Natural killer cell (primary cell): ENCODE results near the gene SIK3. TPM values are rescaled to one million over a fixed set of nuclear protein-coding genes. Genes with fewer than 3 reads are reported as not detected.

ENCODE experiments used
- ATAC-seq, 3 donors: fragments of 150-1000 bp in 2 of 3; fragments of 200-7000 bp in 1 of 3; cut with Tn5 transposase; 1 replicate in 1 of 3; 2 replicates in 2 of 3; pipeline ENCODE4 v1.10.0; 2021; ENCODE audit warnings: mild to moderate bottlenecking in 2 of 3, moderate library complexity in 2 of 3
- DNase-seq, 2 donors: peaks; one replicate each; pipeline versions ENCODE4 v3.0.0 to v3.0.0-alpha.2; 2013 to 2021; ENCODE audit warnings: mixed read lengths in 1 of 2
- H3K27ac ChIP-seq: one replicate; pipeline ENCODE4 v1.5.1; 2013; ENCODE audit warnings: mild to moderate bottlenecking, low read length
- H3K27me3 ChIP-seq: one replicate; pipeline ENCODE4 v1.6.1; 2013; ENCODE audit warnings: low read length; ENCODE audit not compliant: control insufficient read depth, insufficient read depth
- H3K36me3 ChIP-seq: one replicate; pipeline ENCODE4 v1.6.1; 2013; ENCODE audit warnings: low read length; ENCODE audit not compliant: control insufficient read depth, insufficient read depth
- H3K4me1 ChIP-seq: one replicate; pipeline ENCODE4 v1.6.1; 2013; ENCODE audit warnings: low read length; ENCODE audit not compliant: control insufficient read depth, insufficient read depth
- H3K4me3 ChIP-seq: one replicate; pipeline ENCODE4 v1.5.1; 2013; ENCODE audit warnings: low read length
- H3K9me3 ChIP-seq: one replicate; pipeline ENCODE4 v1.6.1; 2013; ENCODE audit warnings: low read length; ENCODE audit not compliant: control insufficient read depth, insufficient read depth
- H3K27ac Mint-ChIP-seq, 2 donors: one replicate each; pipeline ENCODE4 v1.8.0; 2022; ENCODE audit warnings: mild to moderate bottlenecking in 2 of 2, mixed read lengths in 2 of 2, moderate library complexity in 1 of 2
- H3K27me3 Mint-ChIP-seq, 2 donors: one replicate each; pipeline ENCODE4 v1.8.0; 2022; ENCODE audit warnings: low read depth in 2 of 2, mixed read lengths in 2 of 2
- H3K36me3 Mint-ChIP-seq: one replicate; pipeline ENCODE4 v1.8.0; 2022; ENCODE audit warnings: mixed read lengths
- H3K4me1 Mint-ChIP-seq, 2 donors: one replicate each; pipeline ENCODE4 v1.8.0; 2022; ENCODE audit warnings: mixed read lengths in 2 of 2
- H3K4me3 Mint-ChIP-seq: one replicate; pipeline ENCODE4 v1.8.0; 2022; ENCODE audit warnings: mild to moderate bottlenecking, moderate library complexity, mixed read lengths
- H3K9me3 Mint-ChIP-seq, 2 donors: one replicate each; pipeline ENCODE4 v1.8.0; 2022; ENCODE audit warnings: mixed read lengths in 2 of 2
- WGBS: methylation state at CpG from one replicate; pipeline ENCODE4 v1.1.7; 2013; ENCODE audit warnings: missing lambda C conversion rate; ENCODE audit not compliant: insufficient coverage; 5-methylcytosine and 5-hydroxymethylcytosine counted together
- intact Hi-C: fragments of 100-400 bp; cut with micrococcal nuclease; formaldehyde crosslinking; loops from one replicate; pipeline ENCODE4 v1.14.2; 2022
- total RNA-seq, 4 donors: library from RNA; stranded (reverse); fragments of 120-200 nt in 1 of 4; gene quantifications; one replicate each; pipeline versions ENCODE4 v1.2.3 to v1.2.4, GENCODE V29; 2013 to 2022
- TF ChIP-seq, protein P1 (sequence below): fragments of 200-600 bp; IDR thresholded peaks from one replicate; pipeline ENCODE4 v1.8.0; 2022; ENCODE audit warnings: antibody characterized with exemption

SIK3 gene
- total RNA-seq, 3 donors from 2014 or later (not counting 1 experiment from before 2014, with no cell fraction given) = 71.6 to 120 (median 119) TPM

DNA sequence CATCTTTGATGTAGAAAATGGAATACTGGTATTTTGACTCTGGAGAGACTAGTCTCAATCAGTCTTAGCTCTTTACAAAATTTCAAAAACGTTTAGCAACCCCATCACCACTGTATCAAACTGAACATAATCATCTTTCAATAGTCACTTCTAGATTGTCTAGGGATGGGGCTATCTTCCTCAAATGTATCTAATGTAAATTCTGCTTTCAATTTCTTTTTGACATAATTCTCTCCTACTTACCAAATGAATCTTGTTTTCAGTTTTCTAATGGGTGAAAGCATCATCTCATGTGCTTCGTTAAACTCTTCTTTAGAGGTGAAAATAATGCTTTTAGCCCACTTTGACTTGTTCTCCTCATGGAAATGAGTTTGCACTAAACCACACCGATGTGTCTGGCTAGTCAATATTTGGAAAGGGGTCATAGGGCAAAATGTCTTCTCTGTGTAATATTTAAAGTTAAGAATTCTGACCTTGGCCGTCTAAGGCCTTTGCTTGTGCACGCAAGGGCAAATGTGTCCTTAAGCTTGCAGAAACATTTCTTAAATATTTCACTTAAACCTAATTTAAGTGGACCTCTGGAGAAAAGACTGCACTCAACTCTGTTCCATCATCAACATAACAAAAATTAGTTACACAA, 5.2 kb downstream of the SIK3 start:
- peaks cover 8% of the 10 kb centered on the region for H3K36me3 Mint-ChIP-seq
- ATAC-seq (no peak), DNase-seq (no peak)
- H3K4me1 Mint-ChIP-seq = peaks cover 70 to 71% of the 10 kb centered on the region in 2 donors
- WGBS = 66% methylated on average over 4 of the region's 5 CpGs
- no peaks in the 10 kb centered on the region for H3K27me3 ChIP-seq
- H3K4me3 ChIP-seq = no peak overlapping the region
- H3K9me3 ChIP-seq = no peaks in the 10 kb centered on the region
- H3K27me3 Mint-ChIP-seq = no peaks in the 10 kb centered on the region
- no peak overlapping the region for H3K27ac ChIP-seq
- H3K4me3 Mint-ChIP-seq = no peak overlapping the region
- H3K27ac Mint-ChIP-seq = peak overlapping the region; percentile 11 to 72
- TF ChIP-seq, protein P1, sequence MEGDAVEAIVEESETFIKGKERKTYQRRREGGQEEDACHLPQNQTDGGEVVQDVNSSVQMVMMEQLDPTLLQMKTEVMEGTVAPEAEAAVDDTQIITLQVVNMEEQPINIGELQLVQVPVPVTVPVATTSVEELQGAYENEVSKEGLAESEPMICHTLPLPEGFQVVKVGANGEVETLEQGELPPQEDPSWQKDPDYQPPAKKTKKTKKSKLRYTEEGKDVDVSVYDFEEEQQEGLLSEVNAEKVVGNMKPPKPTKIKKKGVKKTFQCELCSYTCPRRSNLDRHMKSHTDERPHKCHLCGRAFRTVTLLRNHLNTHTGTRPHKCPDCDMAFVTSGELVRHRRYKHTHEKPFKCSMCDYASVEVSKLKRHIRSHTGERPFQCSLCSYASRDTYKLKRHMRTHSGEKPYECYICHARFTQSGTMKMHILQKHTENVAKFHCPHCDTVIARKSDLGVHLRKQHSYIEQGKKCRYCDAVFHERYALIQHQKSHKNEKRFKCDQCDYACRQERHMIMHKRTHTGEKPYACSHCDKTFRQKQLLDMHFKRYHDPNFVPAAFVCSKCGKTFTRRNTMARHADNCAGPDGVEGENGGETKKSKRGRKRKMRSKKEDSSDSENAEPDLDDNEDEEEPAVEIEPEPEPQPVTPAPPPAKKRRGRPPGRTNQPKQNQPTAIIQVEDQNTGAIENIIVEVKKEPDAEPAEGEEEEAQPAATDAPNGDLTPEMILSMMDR = no peak
- H3K4me1 ChIP-seq = peaks cover 31% of the 10 kb centered on the region
- intact Hi-C loops = loop anchor here (10.0 kb wide), 1 partner anchor 48 kb away; no protein-coding TSS in a partner anchor
- no peaks in the 10 kb centered on the region for H3K36me3 ChIP-seq
- no peaks in the 10 kb centered on the region for H3K9me3 Mint-ChIP-seq

GRCh38 chr11:117091753-117092477, 6.3 kb downstream of the SIK3 start:
- intact Hi-C loops = loop anchor here (10.0 kb wide), 1 partner anchor 47 kb away; no protein-coding TSS in a partner anchor
- no peaks in the 10 kb centered on the region for H3K27me3 ChIP-seq
- no peaks in the 10 kb centered on the region for H3K9me3 Mint-ChIP-seq
- no peak overlapping the region for H3K27ac ChIP-seq
- no peaks in the 10 kb centered on the region for H3K9me3 ChIP-seq
- H3K4me1 ChIP-seq = peaks cover 30% of the 10 kb centered on the region
- peaks cover 8% of the 10 kb centered on the region for H3K36me3 Mint-ChIP-seq
- H3K4me3 ChIP-seq = no peak overlapping the region
- TF ChIP-seq, protein P1 = no peak
- no peak for DNase-seq
- no peaks in the 10 kb centered on the region for H3K27me3 Mint-ChIP-seq
- H3K4me1 Mint-ChIP-seq = peaks cover 67 to 70% of the 10 kb centered on the region in 2 donors
- no peaks in the 10 kb centered on the region for H3K36me3 ChIP-seq
- WGBS = 98% methylated on average over 2 of the region's 4 CpGs
- ATAC-seq = no peak
- peak overlapping the region in 1 of 2 donors; percentile 72 for H3K27ac Mint-ChIP-seq
- H3K4me3 Mint-ChIP-seq = no peak overlapping the region

- H3K4me3 ChIP-seq = no peak overlapping the region
- Mint-ChIP-seq H3K36me3 (peaks cover 8% of the 10 kb centered on the region), H3K27ac (no peak overlapping the region), H3K27me3 (no peaks in the 10 kb centered on the region), H3K4me1 (peaks cover 56 to 60% of the 10 kb centered on the region in 2 donors), H3K9me3 (no peaks in the 10 kb centered on the region), H3K4me3 (no peak overlapping the region)
- H3K9me3 ChIP-seq = no peaks in the 10 kb centered on the region
- no peak for DNase-seq
- WGBS = 100% methylated on average over 2 of the region's 5 CpGs
- no peak overlapping the region for H3K27ac ChIP-seq
- no peak for ATAC-seq
- peaks cover 14% of the 10 kb centered on the region for H3K4me1 ChIP-seq
- TF ChIP-seq, protein P1 = no peak
- H3K27me3 ChIP-seq = no peaks in the 10 kb centered on the region
- no peaks in the 10 kb centered on the region for H3K36me3 ChIP-seq
- intact Hi-C loops = loop anchor here (10.0 kb wide), 1 partner anchor 45 kb away; no protein-coding TSS in a partner anchor
Measured at GRCh38 chr11:117090111-117090706, 8.0 kb downstream of the SIK3 start.
